HG03135 (cell line): ENCODE data around the gene DPT.

ENCODE experiments used
- ATAC-seq: cut with Tn5 transposase; IDR thresholded peaks from one replicate; pipeline ENCODE4 v1.9.1; 2021; ENCODE audit warnings: mild to moderate bottlenecking, moderate library complexity; ENCODE audit not compliant: unreplicated experiment

DPT gene

DNA sequence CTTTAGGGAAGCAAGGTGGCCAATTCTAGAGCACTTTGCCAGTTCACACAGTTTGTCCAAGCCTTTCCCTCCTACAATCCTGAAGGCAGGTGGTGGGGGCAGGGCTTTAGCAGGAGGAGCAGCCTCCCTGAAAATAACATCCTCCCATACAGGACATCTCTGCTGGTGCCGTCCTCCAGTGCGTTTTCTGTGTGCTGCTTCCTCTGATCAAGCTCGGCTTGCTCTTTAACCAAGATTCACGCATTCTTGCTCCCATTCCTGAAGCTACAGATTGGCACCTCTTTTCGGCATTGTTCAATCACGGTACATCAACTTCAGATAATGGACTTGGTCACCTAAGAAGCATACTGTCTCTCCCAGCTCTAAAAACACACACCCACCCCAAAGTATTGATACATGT, 7.5 kb upstream of the DPT start:
- no peak for ATAC-seq

GRCh38 chr1:168735974-168736373, 7.0 kb upstream of the DPT start:
- ATAC-seq = no peak

DNA sequence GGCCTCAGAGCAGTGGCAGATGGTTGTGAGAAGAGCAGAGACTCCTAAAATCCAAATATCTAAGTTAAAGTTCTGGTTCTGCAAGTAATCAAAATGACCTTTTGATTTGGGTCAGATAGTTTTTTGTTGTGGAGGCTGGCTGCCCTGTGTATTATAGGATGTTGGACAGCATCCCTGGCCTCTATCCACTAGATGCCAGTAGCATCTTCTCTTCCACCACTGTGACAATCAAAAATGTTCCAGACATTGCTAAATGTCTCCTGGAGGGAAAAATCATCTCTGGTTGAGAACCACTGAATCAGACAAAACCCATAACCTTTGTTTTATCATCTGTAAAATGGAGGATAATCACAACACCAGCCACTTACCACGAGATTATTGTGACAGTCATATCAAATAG, 5.9 kb upstream of the DPT start:
- ATAC-seq = no peak

GRCh38 chr1:168734271-168734670, 5.3 kb upstream of the DPT start:
- no peak for ATAC-seq

DNA sequence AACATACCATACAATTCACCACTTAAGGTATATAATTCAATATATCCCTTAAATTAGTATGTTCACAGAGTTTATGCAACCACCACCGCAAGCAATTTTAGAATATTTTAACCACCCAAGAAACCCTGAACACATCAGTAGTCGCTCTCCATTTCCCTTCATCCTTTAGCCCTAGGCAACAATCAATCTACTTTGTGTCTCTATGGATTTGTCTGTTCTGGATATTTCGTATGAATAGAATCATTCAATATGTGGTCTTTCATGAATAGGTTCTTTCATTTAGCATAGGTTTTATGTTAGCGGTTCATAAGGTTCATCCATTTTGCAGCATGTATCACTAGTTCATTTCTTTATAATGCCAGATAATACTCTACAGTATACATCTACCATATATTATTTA, 4.2 kb upstream of the DPT start:
- ATAC-seq = no peak

DNA sequence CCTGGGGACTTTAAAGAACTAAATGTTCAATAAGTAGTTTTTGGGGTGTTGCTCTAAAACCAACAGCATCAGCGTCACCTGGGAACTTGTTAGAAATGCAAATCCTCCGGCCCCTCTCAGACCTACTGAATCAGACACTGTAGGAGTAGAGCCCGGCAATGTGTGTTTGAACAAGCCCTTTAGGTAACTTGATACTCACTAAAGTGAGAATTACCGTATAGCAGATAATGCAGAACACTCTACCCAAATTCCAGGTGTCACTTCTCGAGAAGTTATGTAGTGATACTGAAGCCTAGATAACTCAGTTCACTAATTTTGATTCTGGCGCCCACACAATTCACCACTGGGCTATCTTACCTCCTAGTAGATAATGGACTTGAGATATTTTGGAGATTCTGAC, 3.7 kb upstream of the DPT start:
- ATAC-seq = no peak

DNA sequence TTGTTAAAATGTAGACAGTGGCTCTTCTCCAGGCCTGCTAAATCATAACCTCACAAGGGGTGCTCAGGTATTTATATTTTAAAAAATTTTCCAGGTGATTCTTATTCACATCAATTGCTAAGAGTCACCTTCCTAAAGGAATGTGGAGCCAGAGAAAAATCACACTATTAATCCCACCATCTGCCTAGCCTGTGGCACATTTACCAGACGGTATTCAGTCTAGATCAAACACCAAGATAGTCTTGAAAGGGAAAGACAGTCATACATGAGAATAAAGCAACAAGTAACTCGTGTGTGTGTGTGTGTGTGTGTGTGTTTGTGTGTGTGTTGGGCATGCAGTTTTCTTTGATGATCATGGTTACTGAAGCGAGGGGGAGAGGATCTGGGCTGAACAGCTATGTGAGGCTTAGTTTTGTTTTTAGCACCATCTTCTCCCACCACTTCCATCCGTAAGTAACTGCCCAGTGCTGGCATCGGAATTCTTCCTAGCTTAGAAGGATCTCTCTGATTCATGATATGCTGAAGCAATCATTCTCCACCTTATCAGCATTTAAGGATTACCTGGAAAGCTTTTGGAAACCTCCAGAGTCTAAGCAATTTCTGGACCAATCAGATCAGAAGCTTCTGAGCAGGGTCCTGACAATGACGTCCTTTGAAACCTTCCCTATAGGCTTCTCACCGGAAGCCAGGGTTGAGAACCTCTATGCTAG, 2.4 kb upstream of the DPT start:
- ATAC-seq = no peak

- ATAC-seq = no peak
Measured at GRCh38 chr1:168729405-168729802, 398 bp upstream of the DPT start.

DNA sequence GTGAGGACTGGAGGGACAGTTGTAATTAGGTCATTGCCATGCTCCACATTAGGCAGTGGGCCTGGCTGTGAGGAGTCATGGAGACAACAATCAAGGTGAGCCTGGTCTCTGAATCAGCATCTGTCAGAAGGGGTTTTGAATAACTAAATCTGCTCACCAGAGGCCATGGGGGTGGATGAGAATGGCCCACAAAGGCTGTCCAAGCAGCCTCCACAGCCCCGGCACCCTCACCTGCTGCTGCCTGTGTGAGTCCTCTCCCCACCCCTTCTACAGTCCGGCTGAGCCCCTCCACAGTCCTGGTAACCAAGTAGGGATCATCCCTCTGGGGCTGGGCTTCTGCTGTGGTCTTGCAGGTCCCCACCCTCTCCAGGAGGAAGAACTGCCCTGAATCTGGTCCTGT, 2.3 kb downstream of the DPT start:
- ATAC-seq = no peak

DNA sequence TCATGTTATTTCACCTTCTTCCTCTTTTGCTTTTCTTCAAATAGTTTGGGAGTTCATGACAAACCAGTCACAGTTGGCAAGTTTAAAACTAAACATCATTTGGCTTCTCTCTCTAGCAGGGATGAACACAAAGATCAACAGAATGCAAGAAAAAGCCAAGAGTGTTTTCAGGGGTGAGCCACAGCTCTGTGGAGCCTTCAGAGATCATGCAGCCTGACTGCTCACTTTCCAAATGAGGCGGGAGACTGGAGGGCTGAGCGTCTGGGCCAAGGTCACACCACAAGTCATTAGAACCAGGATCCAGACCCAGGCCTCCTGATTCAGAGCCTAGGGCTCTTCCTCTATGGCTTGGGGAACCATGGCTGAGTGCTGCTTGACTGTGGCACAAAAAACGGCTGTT, 2.7 kb downstream of the DPT start:
- no peak for ATAC-seq

DNA sequence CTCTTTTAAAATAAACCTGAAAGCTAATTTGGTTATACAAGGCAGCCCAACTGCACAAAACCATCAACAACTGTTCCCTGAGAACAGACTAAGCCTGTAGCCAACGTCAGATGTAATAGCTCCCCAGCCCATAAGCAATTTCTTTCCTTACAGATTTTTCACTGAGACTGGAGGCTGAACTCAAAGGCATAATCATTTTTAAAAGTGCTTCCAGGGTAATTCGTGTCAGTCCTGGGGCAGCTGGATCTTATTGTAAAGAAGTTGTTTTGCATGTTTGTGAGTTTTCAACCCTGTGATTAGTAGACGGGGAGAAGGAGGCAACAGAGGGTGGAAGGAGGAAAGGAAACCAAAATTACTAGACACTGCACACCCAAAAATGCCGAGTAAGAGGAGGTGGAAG, 3.2 kb downstream of the DPT start:
- no peak for ATAC-seq

DNA sequence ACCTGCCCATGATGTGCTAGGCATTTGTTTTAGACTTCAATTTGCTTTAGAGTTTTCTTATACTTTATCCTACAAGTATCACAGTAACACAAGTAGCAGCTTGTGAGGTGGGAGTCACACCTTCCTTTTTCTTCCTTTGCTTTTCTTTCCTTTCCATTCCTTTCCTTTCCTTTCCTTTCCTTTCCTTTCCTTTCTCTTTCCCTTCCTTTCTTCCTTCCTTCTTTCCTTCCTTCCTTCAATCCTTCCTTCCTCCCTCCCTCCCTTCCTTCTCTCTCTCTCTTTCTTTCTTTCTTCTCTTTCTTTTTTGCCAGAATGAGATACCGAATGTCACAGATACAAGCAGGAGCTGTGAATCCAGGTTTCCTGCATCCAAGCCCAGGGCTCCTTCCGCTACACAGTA, 3.9 kb downstream of the DPT start:
- no peak for ATAC-seq

DNA sequence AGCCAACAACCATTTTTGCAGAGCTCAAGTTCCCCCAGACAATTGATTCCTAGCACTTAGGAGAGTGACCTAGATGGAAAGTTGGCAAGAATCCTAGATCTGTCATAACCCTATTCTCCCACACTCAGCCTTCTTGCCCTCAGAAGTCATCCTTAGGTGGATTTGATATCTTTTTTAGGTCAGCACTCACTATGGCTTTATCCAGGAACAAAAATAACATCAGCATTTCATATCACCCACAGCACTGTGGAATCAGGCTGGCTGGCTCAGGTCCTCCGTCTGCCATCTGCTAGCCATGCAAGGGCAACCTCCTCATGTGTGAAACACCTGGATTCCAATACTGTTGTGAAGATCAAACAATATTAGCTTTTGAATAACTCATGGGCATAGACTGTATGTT, 6.0 kb downstream of the DPT start:
- ATAC-seq = no peak

GRCh38 chr1:168720839-168721238, 8.2 kb downstream of the DPT start:
- ATAC-seq = no peak

DNA sequence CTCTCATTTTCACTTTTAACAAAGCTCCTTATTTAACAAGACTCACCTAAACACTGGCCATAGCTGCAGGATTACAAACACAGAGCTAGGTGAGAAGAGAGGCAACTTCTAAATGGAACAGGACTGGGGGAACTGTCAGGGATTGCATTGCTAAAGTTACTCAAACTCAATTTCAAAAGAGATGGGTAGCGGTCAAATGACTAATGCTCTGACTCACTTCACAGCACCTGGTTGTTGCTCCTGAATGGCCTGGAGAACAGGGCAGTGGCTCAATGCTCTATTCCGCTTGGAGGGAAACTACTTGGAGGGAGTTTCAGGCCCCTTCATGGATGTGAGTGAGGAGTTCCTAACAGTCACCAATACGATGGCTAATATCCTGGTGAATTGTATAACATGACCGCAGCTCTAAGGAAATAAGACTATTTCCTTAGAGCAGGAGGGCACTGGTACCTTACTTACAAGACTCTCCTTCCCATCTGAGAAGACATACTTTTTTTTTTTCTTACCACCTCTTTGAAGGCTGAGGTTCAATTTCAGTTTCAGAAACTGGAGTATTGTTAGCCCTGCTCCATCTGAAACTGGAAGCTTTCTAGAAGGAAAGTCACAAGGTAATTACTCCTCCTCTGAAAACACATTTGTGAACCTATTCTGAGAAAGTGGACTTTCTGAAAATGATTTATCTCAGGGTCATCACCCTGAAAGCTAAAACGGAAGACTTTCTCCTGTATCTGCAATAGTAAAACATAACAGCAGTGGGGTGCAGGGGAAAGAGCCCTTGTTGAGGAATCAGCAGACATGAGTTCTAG, 9.5 kb downstream of the DPT start:
- peak; percentile 65 for ATAC-seq

- no peak for ATAC-seq
Measured at GRCh38 chr1:168717906-168718891, 10.8 kb downstream of the DPT start.

- no peak for ATAC-seq
Measured at GRCh38 chr1:168714012-168714411, 15.0 kb downstream of the DPT start.

DNA sequence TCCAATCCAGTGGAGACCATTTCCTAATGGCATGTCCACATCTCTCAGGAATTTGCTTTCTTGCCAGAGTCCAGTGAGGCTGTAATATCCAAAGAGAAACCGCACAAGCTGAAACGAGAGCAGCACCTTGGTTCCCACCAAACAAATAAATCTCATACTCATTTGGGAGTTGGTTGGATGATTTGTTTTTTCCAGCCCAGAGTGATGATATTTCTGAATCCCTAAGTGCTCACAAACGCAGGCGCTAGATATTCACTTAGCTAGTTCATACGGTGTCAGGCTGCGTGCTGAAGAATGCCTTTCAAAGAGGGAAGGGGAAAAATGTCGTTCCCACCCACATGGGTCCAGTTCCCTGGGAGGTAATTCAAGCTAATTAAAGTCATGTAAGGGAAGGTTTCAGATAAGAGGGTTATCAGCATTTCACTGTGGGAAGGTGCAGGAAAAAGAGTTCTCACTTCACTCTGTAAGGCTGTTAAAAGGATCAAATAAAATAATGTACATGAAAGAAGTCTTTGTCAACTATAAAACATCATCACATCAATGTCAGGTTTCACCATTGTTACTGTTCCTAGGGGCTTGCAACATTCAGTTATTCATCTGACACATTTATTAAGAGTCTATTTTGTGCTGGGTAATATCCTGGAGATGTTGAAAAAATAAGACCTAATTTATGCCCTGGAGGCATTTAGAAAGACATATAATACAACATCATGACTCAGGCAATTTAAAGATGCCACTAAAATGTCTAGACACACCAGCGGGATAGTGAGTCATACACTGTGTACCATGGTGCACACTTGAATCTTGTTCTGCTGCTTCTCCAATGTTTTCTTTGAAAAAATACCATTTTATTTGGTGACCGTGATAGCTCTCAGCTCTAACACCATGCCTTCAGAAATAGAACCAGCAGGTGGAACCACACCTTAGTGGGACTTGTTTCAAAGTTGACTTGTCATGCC, 19.3 kb downstream of the DPT start:
- no peak for ATAC-seq

- ATAC-seq = no peak
Measured at GRCh38 chr1:168708698-168709404, 20.2 kb downstream of the DPT start.
